Measurements from ENCODE around the gene ATF7. TPM values are rescaled to one million over a fixed set of nuclear protein-coding genes. Genes with fewer than 3 reads are reported as not detected.

ATF7 gene
- total and polyA plus RNA-seq, 8 donors: 11.6 to 31.5 (median 17.7) TPM

DNA sequence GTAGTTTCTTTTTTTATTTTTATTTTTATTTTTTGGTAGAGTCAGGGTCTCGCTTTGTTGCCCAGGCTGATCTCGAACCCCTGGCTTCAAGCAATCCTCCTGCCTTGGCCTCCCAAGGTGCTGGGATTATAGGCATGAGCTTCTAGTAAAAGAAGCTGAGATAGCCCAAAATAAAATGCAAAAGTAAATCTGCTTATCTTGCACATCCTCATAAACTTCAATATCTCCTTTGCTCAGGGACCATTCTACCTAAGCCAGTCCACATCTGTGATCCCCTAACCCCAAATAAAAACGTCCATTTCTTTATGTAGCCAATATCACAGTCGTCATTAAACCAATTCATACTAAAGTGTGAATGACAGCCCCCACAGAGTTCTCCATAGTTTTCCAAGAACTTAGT, 36.3 kb downstream of the ATF7 start:
- WGBS, 2 donors: 84 to 89% methylated on average over 4 of the region's 4 CpGs
- peaks cover 0 to 12% (median 5%) of the 10 kb centered on the region in 3 donors for H3K4me1 ChIP-seq

DNA sequence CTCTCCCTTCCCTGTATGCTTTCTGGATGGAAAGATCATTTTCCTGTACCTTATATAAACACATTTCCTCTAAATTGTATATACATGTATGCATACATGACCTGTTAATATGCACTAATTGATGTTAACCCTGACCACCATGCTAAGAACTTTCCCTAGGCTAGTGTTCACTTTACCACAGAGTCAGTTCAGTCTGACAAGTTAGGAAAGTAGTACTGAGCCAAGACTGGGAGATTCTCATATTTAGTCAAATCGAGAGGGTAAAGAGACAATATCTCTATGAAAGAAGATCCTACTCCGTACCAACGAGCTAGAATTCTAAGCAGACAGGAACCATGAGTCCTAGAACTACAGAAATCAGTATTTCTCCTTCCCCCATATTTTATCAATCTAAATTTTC, 36.8 kb downstream of the ATF7 start:
- intact Hi-C loops (cut with DNase I): no loop called here
- no peaks in the 10 kb centered on the region for H3K9me3 ChIP-seq
- peaks cover 0 to 12% (median 5%) of the 10 kb centered on the region in 3 donors for H3K4me1 ChIP-seq
- no peak for ATAC-seq
- no peak overlapping the region for H3K4me3 ChIP-seq
- WGBS, 2 donors: 87 to 90% methylated on average over 3 of the region's 3 CpGs
- H3K27ac ChIP-seq: no peak overlapping the region
- no peaks in the 10 kb centered on the region for H3K27me3 ChIP-seq
- FAIRE-seq: no peak
- DNase-seq: no peak
- no peaks in the 10 kb centered on the region for H3K36me3 ChIP-seq
- TF ChIP-seq, protein P1, sequence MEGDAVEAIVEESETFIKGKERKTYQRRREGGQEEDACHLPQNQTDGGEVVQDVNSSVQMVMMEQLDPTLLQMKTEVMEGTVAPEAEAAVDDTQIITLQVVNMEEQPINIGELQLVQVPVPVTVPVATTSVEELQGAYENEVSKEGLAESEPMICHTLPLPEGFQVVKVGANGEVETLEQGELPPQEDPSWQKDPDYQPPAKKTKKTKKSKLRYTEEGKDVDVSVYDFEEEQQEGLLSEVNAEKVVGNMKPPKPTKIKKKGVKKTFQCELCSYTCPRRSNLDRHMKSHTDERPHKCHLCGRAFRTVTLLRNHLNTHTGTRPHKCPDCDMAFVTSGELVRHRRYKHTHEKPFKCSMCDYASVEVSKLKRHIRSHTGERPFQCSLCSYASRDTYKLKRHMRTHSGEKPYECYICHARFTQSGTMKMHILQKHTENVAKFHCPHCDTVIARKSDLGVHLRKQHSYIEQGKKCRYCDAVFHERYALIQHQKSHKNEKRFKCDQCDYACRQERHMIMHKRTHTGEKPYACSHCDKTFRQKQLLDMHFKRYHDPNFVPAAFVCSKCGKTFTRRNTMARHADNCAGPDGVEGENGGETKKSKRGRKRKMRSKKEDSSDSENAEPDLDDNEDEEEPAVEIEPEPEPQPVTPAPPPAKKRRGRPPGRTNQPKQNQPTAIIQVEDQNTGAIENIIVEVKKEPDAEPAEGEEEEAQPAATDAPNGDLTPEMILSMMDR (IDR thresholded peaks at IDR 0.05): no peak

More for the DNA sequence above, 36.3 kb downstream of the ATF7 start:
- no peaks in the 10 kb centered on the region for H3K9me3 ChIP-seq
- no peaks in the 10 kb centered on the region for H3K36me3 ChIP-seq
- DNase-seq: no peak
- H3K4me3 ChIP-seq: no peak overlapping the region
- no peak overlapping the region for H3K27ac ChIP-seq
- no peaks in the 10 kb centered on the region for H3K27me3 ChIP-seq
- intact Hi-C loops (cut with DNase I): no loop called here
- TF ChIP-seq, protein P1 (IDR thresholded peaks at IDR 0.05): no peak
- no peak for ATAC-seq
- FAIRE-seq: no peak

DNA sequence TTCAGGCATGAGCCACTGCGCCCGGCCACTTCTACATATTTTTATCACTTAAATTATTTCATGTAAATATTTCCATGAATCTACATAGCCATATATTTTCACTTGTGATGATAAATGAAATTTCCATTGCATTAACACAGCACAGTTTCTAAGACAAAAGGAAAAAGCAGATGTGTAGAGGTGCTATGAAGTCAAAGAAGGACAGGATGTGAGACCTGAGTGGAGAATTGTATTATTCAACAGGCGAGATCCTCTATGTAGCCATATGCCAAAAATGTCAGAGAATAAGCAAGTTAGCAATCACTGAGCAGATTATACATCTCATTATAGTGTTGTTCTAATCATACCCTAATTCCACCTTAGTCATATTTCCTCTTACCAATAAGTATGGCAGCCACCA, 38.1 kb downstream of the ATF7 start:
- no peak overlapping the region for H3K4me3 ChIP-seq
- TF ChIP-seq, protein P1 (IDR thresholded peaks at IDR 0.05): no peak
- intact Hi-C loops (cut with DNase I): no loop called here
- no peaks in the 10 kb centered on the region for H3K9me3 ChIP-seq
- H3K36me3 ChIP-seq: no peaks in the 10 kb centered on the region
- WGBS, 2 donors: 99% methylated on average over 3 of the region's 3 CpGs
- peaks cover 0 to 12% (median 5%) of the 10 kb centered on the region in 3 donors for H3K4me1 ChIP-seq
- no peak overlapping the region for H3K27ac ChIP-seq
- DNase-seq (no peak), ATAC-seq (no peak), FAIRE-seq (no peak)
- no peaks in the 10 kb centered on the region for H3K27me3 ChIP-seq

DNA sequence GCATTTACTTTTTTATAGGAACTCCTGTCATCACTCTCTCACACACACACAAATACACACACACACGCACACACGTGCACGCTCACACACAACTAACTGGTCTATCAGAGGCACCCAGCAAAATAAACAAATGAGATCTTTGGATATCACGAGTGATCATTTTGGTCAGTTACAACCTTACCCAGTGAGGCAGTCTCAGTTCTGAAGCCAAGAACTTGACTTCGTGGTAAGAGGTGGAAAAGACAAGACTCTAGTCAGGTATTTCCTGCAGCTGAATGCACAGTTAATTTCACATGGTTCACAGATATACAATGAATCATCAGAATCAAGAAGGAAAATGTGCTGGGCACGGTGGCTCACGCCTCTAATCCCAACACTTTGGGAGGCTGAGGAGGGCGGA, 39.4 kb downstream of the ATF7 start:
- TF ChIP-seq, protein P1 (IDR thresholded peaks at IDR 0.05): no peak
- H3K27me3 ChIP-seq: no peaks in the 10 kb centered on the region
- peaks cover 0 to 6% (median 0%) of the 10 kb centered on the region in 3 donors for H3K4me1 ChIP-seq
- H3K36me3 ChIP-seq: no peaks in the 10 kb centered on the region
- no peaks in the 10 kb centered on the region for H3K9me3 ChIP-seq
- FAIRE-seq: no peak
- no peak for ATAC-seq
- no peak for DNase-seq
- H3K27ac ChIP-seq: no peak overlapping the region
- intact Hi-C loops (cut with DNase I): no loop called here
- H3K4me3 ChIP-seq: no peak overlapping the region
- WGBS, 2 donors: 86 to 87% methylated on average over 8 of the region's 8 CpGs

DNA sequence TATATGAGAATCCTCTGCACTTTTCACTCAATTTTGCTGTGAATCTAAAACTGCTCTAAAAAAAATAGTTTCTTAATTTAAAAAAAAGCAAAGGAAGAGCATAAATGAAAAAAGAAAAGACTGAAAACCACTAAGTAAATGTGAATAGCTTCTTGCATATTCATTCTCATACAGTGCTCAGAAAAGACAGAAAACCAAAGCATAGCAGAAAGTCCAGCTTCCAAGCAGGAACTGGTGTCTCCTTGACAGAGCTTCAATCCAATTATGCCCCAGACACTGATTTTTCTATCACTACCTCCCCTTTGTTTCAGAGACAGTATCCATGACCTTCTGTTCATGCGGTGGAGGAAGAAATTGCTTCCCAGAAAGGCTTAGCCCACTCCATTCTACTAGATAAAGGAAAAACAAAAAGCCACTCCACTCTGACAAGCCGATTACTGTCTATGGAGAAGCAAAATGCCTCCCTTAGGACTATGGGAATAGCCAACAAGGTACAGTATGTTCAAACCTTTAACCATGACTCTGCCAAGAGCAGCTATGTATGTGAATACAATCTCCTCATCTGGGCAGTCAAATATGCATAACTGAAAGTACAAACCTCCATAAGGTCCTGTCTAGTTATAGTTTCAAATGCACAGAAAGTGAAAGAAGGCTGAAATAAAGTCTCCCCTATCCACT, 40.6 kb downstream of the ATF7 start:
- FAIRE-seq (no peak), ATAC-seq (peak in 1 of 4 donors; percentile 26), DNase-seq (no peak)
- WGBS, 2 donors: 61 to 73% methylated on average over 2 of the region's 2 CpGs
- H3K4me3 ChIP-seq: no peak overlapping the region
- no peaks in the 10 kb centered on the region for H3K9me3 ChIP-seq
- H3K4me1 ChIP-seq: no peaks in the 10 kb centered on the region
- intact Hi-C loops (cut with DNase I): no loop called here
- H3K27ac ChIP-seq: no peak overlapping the region
- TF ChIP-seq, protein P1 (IDR thresholded peaks at IDR 0.05): no peak
- no peaks in the 10 kb centered on the region for H3K27me3 ChIP-seq
- no peaks in the 10 kb centered on the region for H3K36me3 ChIP-seq

Data from pancreas (tissue), 10 donors.